HCT116 (cell line): ENCODE results near the gene NFIC. TPM values are rescaled to one million over a fixed set of nuclear protein-coding genes. Genes with fewer than 3 reads are reported as not detected.
"Not testable (repeated sequence)": the region's sequence is repeated elsewhere in the genome, so short reads cannot be mapped to it uniquely, and the experiment has no call there.

ENCODE experiments used
- ATAC-seq: fragments of 200-7000 bp; cut with Tn5 transposase; 2 replicates; pipeline ENCODE4 v1.9.1; 2020; ENCODE audit warnings: mild to moderate bottlenecking, moderate library complexity
- BruUV-seq: library from RNA; stranded (reverse); fragments of 400-500 nt; replicated peaks from 2 replicates; lab custom pipeline; 2021; lab: Mats Ljungman, UMichigan
- CTCF ChIA-PET: fragments of 300-600 bp; sonication (Branson Sonifier 250); formaldehyde crosslinking; loops from one replicate; lab custom pipeline; 2021; ENCODE audit warnings: antibody characterized with exemption; lab: Charles Lee
- POLR2A ChIA-PET: fragments of 300-600, 350-600 bp; sonication (Branson Sonifier 250); formaldehyde crosslinking; loops from one replicate; lab custom pipeline; 2021; ENCODE audit warnings: antibody characterized with exemption; lab: Charles Lee
- RAD21 ChIA-PET, 2 experiments: fragments of 300-600 bp; sonication (Branson Sonifier 250); formaldehyde crosslinking; loops; one replicate each; lab custom pipeline; 2023; ENCODE audit warnings: low total read pairs in 2 of 2; ENCODE audit not compliant: uncharacterized antibody in 2 of 2, unreplicated experiment in 2 of 2, low non-redundant PET in 1 of 2; lab: Charles Lee
- DNase-seq: peaks from one replicate; pipeline ENCODE4 v3.0.0-alpha.2; 2010; ENCODE audit warnings: low read depth, low spot score
- H2AFZ ChIP-seq: fragments of 200-600 bp; shearing (Covaris generic), sonication (generic); 2 replicates; pipeline ENCODE4 v1.6.1; 2017; ENCODE audit warnings: low read depth, mixed run types, mixed read lengths, antibody characterized with exemption, low read length; ENCODE audit not compliant: poor library complexity, severe bottlenecking
- H3K27ac ChIP-seq: 2 replicates; pipeline ENCODE4 v1.5.1; 2012; ENCODE audit warnings: low read depth, low read length
- H3K27me3 ChIP-seq: fragments of 200-600 bp; sonication (generic); 2 replicates; pipeline ENCODE4 v1.6.1; 2016; ENCODE audit warnings: mixed run types, low read length, mixed read lengths; ENCODE audit not compliant: insufficient read depth
- H3K36me3 ChIP-seq, 2 experiments: fragments of 200-500 bp in 1 of 2; fragments of 200-600 bp in 1 of 2; sonication (Bioruptor generic) in 1 of 2; sonication (generic) in 1 of 2; 2 replicates each; pipeline versions ENCODE4 v1.5.1 to v1.6.1; 2014 to 2016; ENCODE audit warnings: low read length in 2 of 2, inconsistent platforms in 1 of 2, mixed read lengths in 1 of 2, mixed run types in 1 of 2; ENCODE audit not compliant: insufficient read depth in 2 of 2, control insufficient read depth in 1 of 2
- H3K4me1 ChIP-seq, 2 experiments: fragments of 200-600 bp in 1 of 2; sonication (generic) in 1 of 2; 2 replicates each; pipeline versions ENCODE4 v1.5.1 to v1.6.1; 2012 to 2017; ENCODE audit warnings: low read length in 2 of 2, inconsistent platforms in 1 of 2, mild to moderate bottlenecking in 1 of 2, mixed read lengths in 1 of 2, mixed run types in 1 of 2, moderate library complexity in 1 of 2; ENCODE audit not compliant: insufficient read depth in 2 of 2, control insufficient read depth in 1 of 2
- H3K4me2 ChIP-seq: fragments of 200-600 bp; sonication (generic); 2 replicates; pipeline ENCODE4 v1.6.1; 2017; ENCODE audit warnings: mixed run types, low read length, mixed read lengths
- H3K4me3 ChIP-seq, 2 experiments: fragments of 200-600 bp in 1 of 2; sonication (generic) in 1 of 2; replicated peaks in 1 of 2; 2 replicates each; pipeline ENCODE4 v1.5.1; 2011 to 2016; ENCODE audit warnings: low read length in 2 of 2, control low read depth in 1 of 2, low read depth in 1 of 2, mild to moderate bottlenecking in 1 of 2, mixed read lengths in 1 of 2, mixed run types in 1 of 2
- H3K79me2 ChIP-seq: fragments of 200-600 bp; sonication (generic); 2 replicates; pipeline ENCODE4 v1.6.1; 2017; ENCODE audit warnings: mild to moderate bottlenecking, mixed run types, low read length, moderate library complexity, mixed read lengths; ENCODE audit not compliant: insufficient read depth
- H3K9ac ChIP-seq: fragments of 200-600 bp; sonication (generic); 2 replicates; pipeline ENCODE4 v1.6.1; 2016; ENCODE audit warnings: low read length, mixed read lengths
- H3K9me2 ChIP-seq: fragments of 200-600 bp; sonication (generic), shearing (Covaris generic); 2 replicates; pipeline ENCODE4 v1.6.1; 2017; ENCODE audit warnings: mixed run types, mild to moderate bottlenecking, moderate library complexity; ENCODE audit not compliant: insufficient read depth
- H3K9me3 ChIP-seq, 2 experiments: fragments of 200-500 bp in 1 of 2; fragments of 200-600 bp in 1 of 2; sonication (Bioruptor generic) in 1 of 2; sonication (generic) in 1 of 2; 2 replicates each; pipeline ENCODE4 v1.6.1; 2014 to 2017; ENCODE audit warnings: low read length in 2 of 2, mixed read lengths in 2 of 2, inconsistent platforms in 1 of 2, low read depth in 1 of 2, mild to moderate bottlenecking in 1 of 2, mixed run types in 1 of 2, moderate library complexity in 1 of 2; ENCODE audit not compliant: control insufficient read depth in 1 of 2, insufficient read depth in 1 of 2
- H4K20me1 ChIP-seq: fragments of 200-600 bp; sonication (generic), shearing (Covaris generic); 2 replicates; pipeline ENCODE4 v1.6.1; 2017; ENCODE audit warnings: mixed run types, mild to moderate bottlenecking, moderate library complexity; ENCODE audit not compliant: insufficient read depth
- CEBPB ChIP-seq: IDR thresholded peaks from 2 replicates; pipeline ENCODE4 v1.6.1; 2012; ENCODE audit warnings: low read depth
- EZH2phosphoT487 ChIP-seq: fragments of 200-600 bp; IDR thresholded peaks from 2 replicates; pipeline ENCODE4 v1.6.1; 2018; ENCODE audit warnings: antibody characterized with exemption, borderline replicate concordance
- FOSL1 ChIP-seq: IDR thresholded peaks from 2 replicates; pipeline ENCODE4 v1.6.1; 2012; ENCODE audit warnings: low read depth
- POLR2A ChIP-seq: IDR thresholded peaks from 2 replicates; pipeline ENCODE4 v1.7.0; 2011; ENCODE audit warnings: borderline replicate concordance; ENCODE audit not compliant: insufficient read depth, insufficient read length; ENCODE audit errors: extremely low read depth
- POLR2AphosphoS5 ChIP-seq: IDR thresholded peaks from 2 replicates; pipeline ENCODE4 v1.6.1; 2011; ENCODE audit warnings: mild to moderate bottlenecking, low read depth, low read length, moderate library complexity
- SIN3A ChIP-seq: IDR thresholded peaks from 2 replicates; pipeline ENCODE4 v1.6.1; 2012; ENCODE audit warnings: low read depth
- SRF ChIP-seq: IDR thresholded peaks from 2 replicates; pipeline ENCODE4 v1.6.1; 2012; ENCODE audit warnings: low read depth
- intact Hi-C: fragments of 100-400 bp; cut with micrococcal nuclease; formaldehyde crosslinking; loops from 2 replicates; pipeline ENCODE4 v1.10.0; 2022
- total RNA-seq: library from RNA; stranded (reverse); gene quantifications from one replicate; pipeline ENCODE4 v1.2.1, GENCODE V29; 2021; ENCODE audit not compliant: unreplicated experiment
- TF ChIP-seq, protein P1 (sequence below): IDR thresholded peaks from 2 replicates; pipeline ENCODE4 v1.6.1; 2011; ENCODE audit warnings: mild to moderate bottlenecking, low read length, moderate library complexity; ENCODE audit not compliant: insufficient replicate concordance; ENCODE audit errors: extremely low read depth

NFIC gene
- total RNA-seq, 1 experiment from 2014 or later = 116 TPM

DNA sequence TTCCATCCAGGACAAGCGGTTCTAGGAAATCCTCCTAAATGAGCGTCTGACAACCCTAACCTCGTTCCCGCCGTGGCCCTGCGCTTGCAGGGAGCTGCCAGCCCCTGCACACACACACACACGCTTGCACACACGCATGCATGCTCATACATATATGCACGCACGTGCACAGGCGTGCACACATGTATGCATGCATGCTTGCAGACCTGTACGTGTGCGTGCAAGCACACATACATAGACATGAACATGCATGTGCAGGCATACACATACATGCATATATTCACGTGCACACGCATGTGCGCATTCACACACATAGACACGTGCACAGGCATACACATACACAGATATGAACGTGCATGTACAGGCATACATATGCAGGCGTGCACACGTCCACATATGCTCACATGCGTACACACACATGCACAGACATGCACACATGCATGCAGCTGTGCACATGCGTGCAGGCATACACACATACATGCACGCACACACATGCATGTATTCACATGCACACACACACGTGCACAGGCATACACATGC is 78.4 kb downstream of the NFIC start:
- H3K9me3 ChIP-seq = no peaks in the 10 kb centered on the region
- no peak for TF ChIP-seq SRF
- no peak for TF ChIP-seq FOSL1
- TF ChIP-seq, protein P1, sequence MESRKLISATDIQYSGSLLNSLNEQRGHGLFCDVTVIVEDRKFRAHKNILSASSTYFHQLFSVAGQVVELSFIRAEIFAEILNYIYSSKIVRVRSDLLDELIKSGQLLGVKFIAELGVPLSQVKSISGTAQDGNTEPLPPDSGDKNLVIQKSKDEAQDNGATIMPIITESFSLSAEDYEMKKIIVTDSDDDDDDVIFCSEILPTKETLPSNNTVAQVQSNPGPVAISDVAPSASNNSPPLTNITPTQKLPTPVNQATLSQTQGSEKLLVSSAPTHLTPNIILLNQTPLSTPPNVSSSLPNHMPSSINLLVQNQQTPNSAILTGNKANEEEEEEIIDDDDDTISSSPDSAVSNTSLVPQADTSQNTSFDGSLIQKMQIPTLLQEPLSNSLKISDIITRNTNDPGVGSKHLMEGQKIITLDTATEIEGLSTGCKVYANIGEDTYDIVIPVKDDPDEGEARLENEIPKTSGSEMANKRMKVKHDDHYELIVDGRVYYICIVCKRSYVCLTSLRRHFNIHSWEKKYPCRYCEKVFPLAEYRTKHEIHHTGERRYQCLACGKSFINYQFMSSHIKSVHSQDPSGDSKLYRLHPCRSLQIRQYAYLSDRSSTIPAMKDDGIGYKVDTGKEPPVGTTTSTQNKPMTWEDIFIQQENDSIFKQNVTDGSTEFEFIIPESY = no peak
- TF ChIP-seq POLR2A = no peak
- no peak for TF ChIP-seq POLR2AphosphoS5
- TF ChIP-seq CEBPB = no peak
- no peak for TF ChIP-seq EZH2phosphoT487
- TF ChIP-seq SIN3A = no peak
- ChIA-PET POLR2A (no interaction called here), RAD21 (no interaction called here), CTCF (interaction anchor here (0.6 kb wide), 1 partner anchor 68 kb away, joined by 3 read pairs; no protein-coding TSS in a partner anchor)
- no peaks in the 10 kb centered on the region for H3K27me3 ChIP-seq
- H3K79me2 ChIP-seq = peaks cover 45% of the 10 kb centered on the region; the same call in 1 of the 2 replicates
- peaks cover 0 to 4% of the 10 kb centered on the region in 2 experiments; a peak in 1 of 4 replicates for H3K4me1 ChIP-seq
- H2AFZ ChIP-seq = no peak overlapping the region
- intact Hi-C loops = no loop called here
- no peak for ATAC-seq
- H3K9me2 ChIP-seq = no peaks in the 10 kb centered on the region
- DNase-seq = no peak
- no peak overlapping the region for H3K27ac ChIP-seq
- H4K20me1 ChIP-seq = no peaks in the 10 kb centered on the region
- H3K36me3 ChIP-seq = peaks cover 7 to 41% of the 10 kb centered on the region in 2 experiments; a peak in 3 of 4 replicates
- H3K4me2 ChIP-seq = no peak overlapping the region
- no peak overlapping the region for H3K4me3 ChIP-seq
- BruUV-seq = no TSS peak
- H3K9ac ChIP-seq = no peak overlapping the region

DNA sequence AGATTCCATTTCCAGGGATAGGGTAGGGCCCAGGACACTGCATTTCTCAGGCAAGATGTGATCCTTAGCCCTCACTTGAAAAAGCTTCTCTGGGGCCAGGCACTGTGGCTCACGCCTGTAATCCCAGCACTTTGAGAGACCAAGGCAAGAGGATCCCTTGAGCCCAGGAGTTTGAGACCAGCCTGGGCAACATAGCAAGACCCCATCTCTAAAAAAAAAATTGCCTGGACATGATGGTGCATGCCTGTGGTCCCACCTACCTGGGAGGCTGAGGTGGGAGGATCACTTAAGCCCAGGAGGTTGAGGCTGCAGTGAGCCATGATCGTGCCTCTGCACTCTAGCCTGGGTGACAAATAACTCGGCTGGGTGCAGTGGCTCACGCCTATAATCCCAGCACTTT is 80.3 kb downstream of the NFIC start:
- H4K20me1 ChIP-seq, DNase-seq, H3K9ac ChIP-seq, H3K27ac ChIP-seq, H2AFZ ChIP-seq, H3K4me3 ChIP-seq, H3K27me3 ChIP-seq, H3K9me2 ChIP-seq, POLR2A ChIA-PET, BruUV-seq, intact Hi-C loops, H3K9me3 ChIP-seq, H3K4me1 ChIP-seq, H3K4me2 ChIP-seq, ATAC-seq: not testable (repeated sequence)
- peaks cover 8 to 50% of the 10 kb centered on the region in 2 experiments; a peak in 3 of 4 replicates for H3K36me3 ChIP-seq
- peaks cover 30% of the 10 kb centered on the region; the same call in 1 of the 2 replicates for H3K79me2 ChIP-seq
- CTCF ChIA-PET = interaction anchor here (1.4 kb wide), 1 partner anchor 23 kb away, joined by 4 read pairs; no protein-coding TSS in a partner anchor
- RAD21 ChIA-PET = interaction anchor here in 1 of 2 experiments (0.6 kb wide), 1 partner anchor 69 kb away, joined by 3 read pairs; no protein-coding TSS in a partner anchor
